M059J (cell line): Measurements from ENCODE around the gene TOPAZ1. TPM values are rescaled to one million over a fixed set of nuclear protein-coding genes. Genes with fewer than 3 reads are reported as not detected.
A peak's percentile ranks its signal among the peaks of the same experiment; 100 is the strongest.
"Not testable (repeated sequence)": the region's sequence is repeated elsewhere in the genome, so short reads cannot be mapped to it uniquely, and the experiment has no call there.

Experiments
- DNase-seq: peaks from one replicate; pipeline ENCODE4 v3.0.0-alpha.2; 2012; ENCODE audit warnings: low read depth
- total RNA-seq: library from RNA; depleted of rRNA; stranded (reverse); fragments of >200 nt; shearing (Covaris generic); gene quantifications from 2 replicates; pipeline ENCODE4 v1.2.3, GENCODE V29; 2014

Gene TOPAZ1
- total RNA-seq, 1 experiment from 2014 or later: not detected

DNA sequence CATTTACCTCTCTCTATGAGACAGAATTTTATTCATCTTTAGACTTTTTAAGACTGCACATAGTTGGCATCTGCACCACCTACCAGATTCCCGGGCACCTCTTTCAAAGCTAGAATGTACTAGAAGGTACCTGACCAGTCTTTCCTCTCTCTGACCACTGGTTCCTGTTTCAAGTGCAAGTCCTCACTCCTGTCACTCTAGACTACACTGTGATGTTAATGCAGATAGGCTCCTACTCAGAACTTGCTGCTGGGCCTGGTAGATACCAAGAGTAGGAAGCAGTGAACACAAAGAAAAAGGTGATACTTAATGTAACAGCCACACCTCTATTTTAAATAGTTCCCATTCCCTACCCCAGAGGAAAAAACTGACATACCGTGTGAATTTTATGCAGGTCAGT, 88.8 kb downstream of the TOPAZ1 start:
- DNase-seq: no peak

DNA sequence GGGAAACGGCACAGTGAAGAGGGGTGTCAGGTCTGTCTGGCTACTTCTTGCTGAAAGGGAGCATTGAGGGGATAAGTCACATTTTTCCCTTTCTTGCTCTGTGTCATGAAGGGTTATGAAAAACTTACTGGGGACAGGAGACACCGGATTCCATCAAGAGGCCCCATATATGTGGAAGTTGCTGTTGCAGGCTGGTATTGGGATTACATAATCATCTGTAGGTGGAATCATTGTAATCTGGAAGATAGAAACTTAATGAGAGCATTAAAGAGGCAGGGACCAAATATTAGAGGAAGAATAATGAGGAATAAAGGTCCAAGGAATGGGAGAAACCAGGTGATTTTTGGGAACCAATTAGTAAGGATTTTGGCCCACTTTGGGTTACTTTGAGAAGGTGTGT, 92.6 kb downstream of the TOPAZ1 start:
- DNase-seq: no peak

GRCh38 chr3:44337248-44337785, 95.6 kb downstream of the TOPAZ1 start:
- DNase-seq: no peak

- DNase-seq: peak; percentile 94
These were observed 96.5 kb downstream of the TOPAZ1 start, which contains the start of gene TCAIM for GRCh38 chr3:44338010-44338827. Gene TCAIM, plus strand, starts transcription at chr3:44338766. Its CDS starts 16,017 bp downstream, at chr3:44354783.

DNA sequence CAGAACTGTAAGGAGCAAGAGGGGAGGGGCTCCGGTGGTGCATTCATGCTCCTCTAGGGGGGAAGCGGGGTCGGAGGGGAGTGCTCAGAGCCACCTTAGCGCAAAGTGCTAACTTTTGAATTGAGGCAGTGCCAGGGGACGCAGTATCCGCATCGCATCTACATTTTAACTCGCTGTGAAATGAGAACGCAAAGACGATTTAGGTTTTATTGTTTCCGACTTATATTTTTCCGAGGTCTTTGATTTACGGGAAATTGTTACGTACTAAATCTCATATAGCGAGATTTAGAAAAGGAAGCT, 97.1 kb downstream of the TOPAZ1 start:
- no peak for DNase-seq

GRCh38 chr3:44339181-44340057, 97.7 kb downstream of the TOPAZ1 start:
- DNase-seq: no peak

- DNase-seq: no peak
These were observed 98.3 kb downstream of the TOPAZ1 start for GRCh38 chr3:44340058-44340395.

DNA sequence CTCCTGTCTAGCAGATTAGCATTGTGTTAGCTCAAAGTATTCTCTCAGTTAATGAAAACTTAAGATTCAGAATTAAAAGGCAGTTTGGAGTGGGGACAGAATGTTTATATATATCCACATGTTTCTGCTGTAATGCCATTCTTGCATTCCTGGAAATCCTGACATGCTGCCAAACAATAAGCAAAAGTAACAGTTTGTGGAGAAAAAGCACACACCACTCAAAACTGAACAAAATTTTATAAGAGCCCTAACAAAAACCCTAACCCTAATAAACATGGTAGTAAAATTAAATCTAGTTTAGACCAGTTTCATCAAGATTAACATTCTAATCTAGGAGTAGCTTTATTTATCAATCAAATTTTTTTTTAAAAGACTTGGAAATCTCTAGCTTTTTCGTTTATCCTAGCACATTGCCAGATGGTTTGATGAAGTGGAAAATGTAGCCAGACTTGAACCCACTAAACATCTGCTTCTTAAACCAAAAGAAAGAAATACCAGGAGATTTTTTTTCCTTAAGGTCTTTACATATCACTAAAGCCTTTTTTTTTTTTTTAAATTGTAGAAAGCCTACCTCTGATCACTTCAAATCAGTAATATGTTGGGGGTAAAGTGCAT, 100.6 kb downstream of the TOPAZ1 start:
- peak; percentile 65 for DNase-seq

DNA sequence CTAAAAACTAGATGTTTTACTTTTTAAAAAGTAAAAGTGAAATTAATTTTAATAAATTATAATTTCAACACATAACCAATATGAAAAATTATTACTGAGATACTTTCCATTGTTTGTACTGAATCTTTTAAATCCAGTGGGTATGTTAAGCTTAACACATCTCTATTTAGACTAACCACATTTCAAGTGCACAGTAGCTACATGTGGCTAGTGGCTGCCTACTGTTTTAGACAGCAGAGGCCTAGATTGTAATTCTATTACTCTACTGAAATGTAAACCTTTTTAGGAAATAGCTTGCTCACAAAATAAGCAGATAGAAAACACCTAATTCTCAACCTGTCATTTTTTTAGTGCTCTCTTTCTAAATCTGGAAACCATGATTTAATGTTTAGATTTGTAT, 101.7 kb downstream of the TOPAZ1 start:
- DNase-seq: no peak

- DNase-seq: not testable (repeated sequence)
These were observed 104.9 kb downstream of the TOPAZ1 start for GRCh38 chr3:44346590-44346989.

GRCh38 chr3:44348993-44349392, 107.3 kb downstream of the TOPAZ1 start:
- no peak for DNase-seq

- DNase-seq: no peak
These were observed 111.8 kb downstream of the TOPAZ1 start for GRCh38 chr3:44353355-44353924.

- DNase-seq: peak; percentile 79
These were observed 113.8 kb downstream of the TOPAZ1 start for GRCh38 chr3:44355362-44356033.

DNA sequence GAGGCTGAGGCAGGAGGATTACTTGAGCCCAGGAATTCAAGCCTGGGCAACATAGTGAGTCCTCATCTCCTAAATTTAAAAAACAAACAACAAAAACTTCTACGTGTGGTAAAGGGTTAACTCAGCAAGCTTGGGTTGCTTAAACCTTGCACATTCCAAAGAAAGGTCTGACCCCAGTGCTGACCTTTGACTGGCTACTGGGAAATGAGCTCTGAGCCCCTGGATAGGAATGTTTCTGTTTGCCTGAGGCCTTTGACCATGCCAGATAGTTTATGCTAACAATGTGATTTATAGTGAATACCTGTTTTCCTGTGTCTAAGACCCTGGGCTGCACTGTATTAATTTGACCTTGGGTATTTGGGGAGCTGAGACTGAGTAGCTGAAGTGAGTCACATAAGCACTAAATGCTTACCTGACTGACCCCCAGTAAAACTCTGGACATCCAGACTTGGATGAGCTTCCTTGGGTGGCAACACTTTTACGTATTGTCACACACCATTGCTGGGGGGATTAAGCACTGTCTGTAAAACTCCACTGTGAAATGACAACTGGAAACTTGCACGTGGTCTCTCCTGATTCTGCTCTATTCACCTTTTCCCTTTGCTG, 117.6 kb downstream of the TOPAZ1 start:
- peak; percentile 80 for DNase-seq

DNA sequence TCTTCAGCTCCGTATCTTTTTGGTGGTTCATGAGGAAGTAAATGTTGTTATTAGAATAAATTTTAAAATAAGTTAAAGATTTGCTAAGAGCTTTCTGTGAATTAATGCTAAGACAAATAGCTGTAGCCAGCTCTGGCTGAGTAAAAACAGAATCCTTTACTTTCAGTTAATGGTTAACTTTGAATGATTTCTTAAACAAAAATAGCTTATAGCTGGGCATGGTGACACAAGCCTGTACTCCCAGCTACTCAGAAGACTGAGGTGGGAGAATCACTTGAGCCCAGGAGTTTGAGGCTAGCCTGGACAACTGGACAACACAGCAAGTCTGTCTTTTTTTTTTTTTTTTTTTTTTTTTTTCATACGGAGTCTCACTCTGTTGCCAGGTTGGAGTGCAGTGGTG, 121.9 kb downstream of the TOPAZ1 start:
- DNase-seq: no peak

DNA sequence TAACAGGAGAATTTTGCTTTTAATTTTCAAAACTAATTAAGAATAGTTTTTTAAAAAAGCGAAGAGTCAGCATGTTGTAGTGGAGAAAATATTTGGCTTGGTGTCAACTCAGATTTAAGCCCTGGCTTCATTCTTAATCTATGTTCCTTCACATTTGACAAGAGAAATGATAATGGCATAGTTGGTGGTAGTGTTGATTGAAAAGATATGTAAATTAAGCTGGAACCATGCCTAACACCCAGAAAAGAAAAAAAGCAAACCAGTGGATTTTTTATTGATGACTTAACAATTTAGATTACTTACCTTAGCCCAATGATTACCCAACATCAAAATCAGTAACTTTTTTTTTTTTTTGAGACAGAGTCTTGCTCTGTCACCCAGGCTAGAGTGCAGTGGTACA, 124.3 kb downstream of the TOPAZ1 start:
- no peak for DNase-seq

- DNase-seq: no peak
These were observed 133.8 kb downstream of the TOPAZ1 start for GRCh38 chr3:44375450-44375849.
